NOMO-1 (cell line): Measurements from ENCODE around the gene CPVL.

Source experiments
- DNase-seq, 2 experiments: peaks; one replicate each; lab custom pipeline; 2025; ENCODE audit not compliant: unreplicated experiment in 2 of 2; lab: John Stamatoyannopoulos, UW

The CPVL gene

DNA sequence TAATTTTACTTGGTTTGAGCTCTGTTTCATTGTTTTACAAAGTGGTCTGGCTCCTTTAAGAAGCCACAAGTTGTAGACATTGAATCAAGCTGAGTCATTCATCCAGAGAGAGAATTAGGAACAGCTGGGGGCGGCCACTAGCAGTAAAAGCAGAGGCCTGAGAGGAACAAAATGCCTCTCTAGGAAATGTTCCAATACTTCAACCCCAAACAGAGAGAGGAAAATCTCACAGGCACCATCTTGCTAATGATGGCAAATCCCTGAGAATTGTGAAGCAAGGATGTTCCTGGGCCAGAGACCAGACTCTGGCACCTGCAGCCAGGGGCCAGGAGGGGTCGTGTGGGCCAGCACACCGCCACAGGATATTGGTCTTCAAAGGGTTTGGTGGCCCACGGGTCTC lies 161.7 kb downstream of the CPVL start:
- DNase-seq = peak; percentile 39 to 80

DNA sequence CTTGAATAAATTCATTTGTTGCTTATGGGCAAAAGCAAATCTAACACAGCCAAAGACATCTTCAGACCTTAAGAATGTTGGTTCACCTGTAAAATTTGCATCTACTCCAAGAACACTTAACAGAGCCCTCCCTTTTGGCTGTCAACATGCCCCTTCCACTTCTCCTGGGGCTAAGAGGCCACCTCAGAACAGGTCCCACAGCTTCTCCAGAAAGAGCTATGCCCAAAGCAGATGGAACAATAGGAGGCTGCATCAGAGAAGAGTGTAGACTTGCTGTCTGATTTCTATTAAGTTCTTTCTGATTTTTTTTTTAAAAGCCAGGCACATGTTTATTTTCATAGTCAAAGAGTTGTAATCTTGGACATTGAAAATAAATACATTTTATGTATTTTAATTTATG lies 162.1 kb downstream of the CPVL start:
- no peak for DNase-seq

DNA sequence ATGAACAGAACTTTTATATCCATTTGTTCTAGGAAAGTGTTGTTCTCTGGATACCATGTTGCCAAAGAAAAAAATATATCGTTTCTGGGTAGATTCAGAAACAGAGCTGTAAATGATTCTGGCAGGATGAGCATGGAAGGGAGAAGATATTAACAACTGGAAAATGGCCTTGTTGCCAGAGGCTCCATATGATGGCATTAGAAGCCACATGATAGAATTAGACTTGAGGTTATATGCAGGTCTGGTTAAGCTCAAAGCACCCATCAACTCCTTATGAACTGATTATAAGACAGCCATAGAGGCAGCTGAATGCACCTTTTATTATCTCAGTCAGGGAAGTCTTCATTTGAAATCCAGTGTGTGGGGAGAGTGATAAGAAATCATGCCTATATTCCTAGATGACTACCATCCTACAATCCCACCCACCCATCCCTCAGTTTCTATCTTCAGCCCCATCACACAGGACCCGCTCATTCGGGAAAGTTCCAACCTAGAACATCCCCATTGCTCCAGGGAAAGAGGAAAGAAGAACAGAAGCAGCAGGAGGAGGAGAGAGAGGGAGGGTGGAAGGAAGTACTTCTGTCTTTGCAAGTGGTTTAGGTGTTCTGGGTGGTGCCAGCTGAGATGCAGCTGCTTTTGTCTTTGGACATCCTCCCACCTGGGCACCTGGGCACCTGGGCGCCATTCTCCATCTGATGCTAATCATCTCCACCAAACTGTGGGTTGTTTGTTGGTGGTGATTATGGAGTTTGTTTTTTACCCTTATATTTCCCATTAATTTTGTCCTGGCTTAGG lies 162.7 kb downstream of the CPVL start:
- no peak for DNase-seq

DNA sequence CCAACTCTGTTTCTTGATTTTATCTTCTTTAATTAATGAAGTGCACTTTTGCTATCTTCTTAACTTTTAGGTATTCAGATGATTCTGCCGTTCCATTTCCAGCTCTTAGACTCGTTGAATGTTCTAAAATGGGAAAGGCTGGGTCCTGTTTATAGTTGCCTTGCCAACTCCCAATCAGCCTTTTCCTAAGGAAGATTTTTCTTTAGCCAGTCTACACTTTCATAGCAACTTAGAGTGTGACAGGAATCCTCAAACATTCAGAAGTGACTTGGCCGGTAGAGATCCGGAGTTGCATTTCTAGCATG lies 165.2 kb downstream of the CPVL start:
- DNase-seq = no peak

DNA sequence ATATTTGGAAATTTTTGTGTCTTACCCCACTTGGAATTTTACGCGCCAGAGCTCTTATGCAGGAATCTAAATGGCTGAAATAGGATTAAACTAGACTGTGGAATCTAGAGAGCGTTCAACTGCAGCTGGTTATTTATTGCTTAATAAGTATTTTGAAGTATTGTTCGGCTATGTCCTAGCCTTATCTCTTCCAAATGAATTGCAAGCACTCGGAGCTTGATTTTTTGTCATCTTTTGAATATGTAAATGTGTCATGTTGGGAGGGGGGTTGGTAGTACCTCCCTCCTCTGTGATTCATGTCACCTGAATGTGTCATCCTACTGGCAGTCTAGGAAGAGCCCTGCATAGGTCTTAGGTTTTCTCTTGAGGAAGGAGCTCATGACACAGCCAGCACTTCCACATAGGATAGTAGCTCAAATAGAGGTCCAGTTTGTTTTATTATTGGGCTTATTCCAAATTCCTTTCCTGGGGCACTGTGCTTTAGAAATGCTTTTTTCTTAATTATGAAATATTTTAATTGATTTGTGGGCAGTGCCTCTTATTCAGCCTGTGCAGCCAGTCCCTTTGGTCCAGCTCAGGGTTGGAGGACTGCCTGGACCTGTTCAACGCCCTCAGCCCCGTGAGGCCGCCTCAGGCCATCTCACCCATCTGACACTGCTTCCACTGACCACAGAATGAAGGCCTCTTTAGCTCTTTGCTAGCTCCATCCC lies 165.7 kb downstream of the CPVL start:
- DNase-seq = no peak

DNA sequence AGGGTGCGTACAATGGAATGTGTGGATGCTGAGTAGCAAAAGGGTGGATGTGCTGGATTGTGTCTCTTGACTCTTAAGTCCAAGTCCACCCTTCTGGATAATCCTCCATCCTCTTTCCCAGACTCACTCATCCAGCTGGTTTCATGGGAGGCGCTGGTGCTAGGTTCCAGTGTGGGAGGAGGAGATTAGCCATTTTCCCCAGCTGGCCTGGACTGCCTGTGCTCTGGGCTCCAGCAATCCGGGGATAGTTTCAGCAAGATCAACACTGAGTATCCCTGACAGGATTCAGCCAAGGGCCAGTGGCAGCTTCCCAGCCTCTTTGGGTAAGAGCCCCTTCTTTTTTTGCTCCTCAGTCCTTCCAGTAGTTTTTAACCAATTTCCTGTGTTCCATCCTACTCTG lies 166.6 kb downstream of the CPVL start:
- DNase-seq = no peak

DNA sequence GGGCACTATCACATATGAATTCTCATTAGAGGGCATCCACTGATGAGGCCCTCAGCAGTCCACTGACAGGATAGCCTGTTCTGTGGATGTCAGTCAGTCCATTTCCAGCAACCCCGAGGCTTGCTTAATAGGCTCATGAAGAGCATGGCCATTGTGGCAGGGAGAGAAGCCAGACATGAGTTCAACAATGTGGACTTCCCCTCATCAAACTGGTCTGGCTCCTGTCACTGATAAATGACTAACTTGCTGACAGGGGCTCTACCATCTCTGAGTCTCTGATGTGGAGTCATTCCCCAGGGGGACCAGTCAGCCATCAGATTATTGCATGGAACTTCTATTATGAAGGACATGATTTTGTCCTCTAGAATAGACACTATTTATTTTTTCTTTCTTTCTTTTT lies 168.5 kb downstream of the CPVL start:
- no peak for DNase-seq

DNA sequence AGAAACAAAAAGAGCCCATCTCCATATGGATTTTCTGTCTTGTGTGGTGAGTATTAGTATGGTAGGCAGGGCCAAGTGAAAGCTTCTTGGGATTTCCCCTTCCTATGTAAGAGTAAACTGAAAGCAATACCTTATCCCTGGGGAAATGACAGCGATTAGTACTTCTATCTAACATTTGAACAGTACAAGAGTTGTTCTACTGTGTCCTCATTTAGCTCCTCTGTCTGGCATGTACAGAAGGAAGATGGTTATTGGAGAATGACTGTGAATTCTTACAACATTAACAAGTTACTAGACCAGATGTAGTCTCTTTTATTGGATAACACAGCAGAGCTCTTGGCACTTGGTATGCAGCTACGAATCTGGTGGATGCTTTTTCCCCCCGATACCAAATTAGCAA lies 170.3 kb downstream of the CPVL start:
- no peak for DNase-seq

DNA sequence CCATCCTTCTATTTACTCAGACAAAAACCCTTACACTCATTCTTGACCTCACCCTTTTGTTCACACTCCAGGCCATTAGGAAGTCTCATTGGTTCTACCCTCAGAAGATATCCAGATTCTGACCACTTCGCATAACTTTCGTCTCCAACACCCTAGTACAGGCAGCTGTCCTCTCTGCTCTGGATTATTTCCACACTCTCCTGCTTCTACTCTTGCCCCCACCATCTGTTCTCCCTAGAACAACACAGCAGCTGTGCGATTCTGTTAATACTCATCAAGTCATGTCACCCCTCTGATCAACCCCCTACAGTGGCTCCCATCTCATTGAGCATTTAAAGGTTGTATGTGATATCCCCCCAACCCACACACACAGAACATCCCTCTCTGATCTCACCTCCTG lies 172.7 kb downstream of the CPVL start:
- no peak for DNase-seq

DNA sequence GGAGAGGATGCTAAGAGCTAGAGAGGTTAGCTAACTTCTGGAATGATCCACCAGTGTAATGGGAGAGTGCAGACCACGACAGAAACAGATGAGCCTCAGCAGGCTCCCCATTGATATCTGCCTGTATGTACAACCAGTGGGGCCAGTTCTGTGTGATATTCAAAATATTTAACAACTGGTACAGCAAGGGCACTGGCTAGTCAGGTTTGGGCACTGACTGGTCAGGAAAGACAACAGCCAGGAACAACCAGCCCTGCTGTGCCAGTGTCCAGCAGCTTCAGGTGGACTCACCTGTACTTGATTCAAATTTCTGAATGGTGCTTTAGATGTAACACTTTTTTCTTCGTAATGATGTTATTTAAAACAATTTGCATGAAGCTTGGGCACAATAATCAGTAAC lies 182.3 kb downstream of the CPVL start:
- no peak for DNase-seq

DNA sequence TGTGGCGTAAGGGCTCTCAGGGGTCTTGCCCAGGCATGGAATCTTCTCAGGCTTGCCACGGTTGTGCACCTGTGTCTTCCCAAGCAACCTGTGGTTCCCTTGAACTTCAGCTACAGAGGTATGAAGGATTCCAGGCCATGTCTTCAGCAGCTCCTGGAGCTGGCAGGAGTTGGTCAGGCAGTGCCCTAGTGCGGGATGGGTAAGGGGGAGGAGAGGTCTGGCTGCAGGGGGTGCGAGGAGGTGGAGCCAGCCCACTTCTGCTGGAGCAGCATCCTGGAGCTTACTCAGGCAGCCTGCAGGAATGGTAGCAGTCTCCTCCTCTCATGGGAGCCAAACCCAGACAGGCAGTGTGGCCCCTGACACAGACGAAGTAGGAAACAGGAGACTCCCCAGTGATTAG lies 184.4 kb downstream of the CPVL start:
- DNase-seq = no peak

DNA sequence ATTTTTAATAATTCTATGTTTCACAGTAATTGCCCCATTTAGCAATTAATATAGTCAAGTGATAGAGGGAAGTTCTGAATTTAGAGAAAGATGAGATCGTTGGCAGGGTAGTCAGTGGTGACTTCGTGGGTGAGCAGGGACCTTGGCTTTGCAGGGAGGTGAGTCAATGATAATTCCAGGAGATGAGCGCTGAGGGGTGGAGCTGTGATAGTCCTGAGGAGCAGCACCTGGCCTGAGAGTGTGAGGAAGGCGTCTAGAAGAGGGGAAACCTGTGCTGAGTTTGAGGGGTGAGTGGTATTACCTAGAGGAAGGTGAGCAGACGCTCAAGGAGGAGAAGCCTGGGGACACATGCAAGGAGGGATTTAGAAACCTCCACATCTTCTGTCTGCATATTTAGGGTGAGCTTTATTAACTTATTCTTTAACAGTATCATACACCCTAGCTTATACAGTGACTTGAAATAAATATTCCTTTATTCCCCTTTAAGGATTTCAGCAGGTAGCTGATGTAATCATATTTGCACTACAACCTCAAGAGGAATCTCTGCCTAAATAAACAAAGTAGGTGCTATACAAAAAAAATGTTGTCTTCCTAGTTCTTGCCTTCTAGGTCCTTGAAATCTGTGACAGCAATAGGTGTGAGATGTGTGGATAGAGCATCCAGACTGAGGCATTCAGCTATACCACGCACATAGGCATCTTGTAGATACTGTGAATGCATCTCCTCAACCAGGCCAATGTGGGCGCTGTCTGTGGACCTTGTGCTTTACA lies 186.1 kb downstream of the CPVL start:
- no peak for DNase-seq

DNA sequence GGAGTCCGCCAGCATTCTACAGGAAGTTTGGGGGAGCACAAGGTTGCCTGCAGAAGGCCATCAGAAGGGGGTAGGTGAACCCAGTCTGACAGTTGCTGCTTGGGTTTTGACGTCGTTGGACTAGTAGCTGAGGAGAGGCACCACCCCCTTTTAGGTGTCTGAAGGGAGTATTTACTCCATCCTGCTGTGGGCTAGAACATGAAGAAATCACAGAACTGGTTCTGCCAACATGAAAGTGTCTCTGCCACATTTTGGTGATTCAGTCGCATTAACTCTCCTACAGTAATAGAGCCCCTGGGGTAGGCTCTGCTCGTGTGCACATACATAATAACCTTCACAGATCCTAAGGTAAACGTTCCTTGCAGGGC lies 187.4 kb downstream of the CPVL start:
- no peak for DNase-seq

DNA sequence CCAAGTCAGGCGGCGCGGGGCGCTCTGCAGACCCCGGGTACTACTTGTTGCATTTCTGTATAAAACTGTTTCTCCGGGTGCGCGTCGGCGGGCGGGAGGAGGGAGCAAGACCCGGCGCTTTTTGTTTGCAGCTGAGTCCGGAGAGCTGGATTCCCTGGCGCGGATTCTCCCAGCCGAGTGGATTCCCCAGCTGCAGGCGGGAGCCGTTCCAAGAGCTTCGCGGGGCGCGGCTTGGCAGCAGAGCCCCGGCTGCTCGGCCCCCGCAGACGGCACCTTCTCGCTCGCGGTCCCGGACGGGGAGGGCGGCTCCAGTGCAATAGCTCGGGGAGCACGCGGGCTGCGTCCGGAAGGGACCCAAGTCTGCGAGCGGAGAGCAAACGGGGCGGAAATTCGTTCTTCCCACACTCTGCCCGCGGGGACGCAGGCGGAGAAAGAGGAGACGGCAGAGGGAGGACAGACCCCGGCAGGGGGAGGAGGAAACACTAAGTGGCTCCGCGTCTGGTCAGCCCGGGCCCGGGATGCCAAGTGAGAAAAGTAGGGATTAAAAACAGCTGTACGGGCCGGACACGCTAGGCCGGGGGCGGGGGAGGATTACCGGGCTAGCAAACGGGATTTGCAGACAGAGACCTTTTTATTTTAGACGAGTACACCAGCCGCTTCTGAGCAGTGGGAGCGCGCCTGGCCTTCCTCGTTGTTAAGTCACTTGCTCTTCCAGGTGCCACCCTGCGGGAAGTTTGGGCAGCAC lies 187.9 kb downstream of the CPVL start, which contains the start of gene TRIL:
Gene TRIL (minus strand): TSS at position 96 of the 745 bp plus-strand sequence. CDS start 284 bp downstream, outside the sequence.
- DNase-seq = no peak

DNA sequence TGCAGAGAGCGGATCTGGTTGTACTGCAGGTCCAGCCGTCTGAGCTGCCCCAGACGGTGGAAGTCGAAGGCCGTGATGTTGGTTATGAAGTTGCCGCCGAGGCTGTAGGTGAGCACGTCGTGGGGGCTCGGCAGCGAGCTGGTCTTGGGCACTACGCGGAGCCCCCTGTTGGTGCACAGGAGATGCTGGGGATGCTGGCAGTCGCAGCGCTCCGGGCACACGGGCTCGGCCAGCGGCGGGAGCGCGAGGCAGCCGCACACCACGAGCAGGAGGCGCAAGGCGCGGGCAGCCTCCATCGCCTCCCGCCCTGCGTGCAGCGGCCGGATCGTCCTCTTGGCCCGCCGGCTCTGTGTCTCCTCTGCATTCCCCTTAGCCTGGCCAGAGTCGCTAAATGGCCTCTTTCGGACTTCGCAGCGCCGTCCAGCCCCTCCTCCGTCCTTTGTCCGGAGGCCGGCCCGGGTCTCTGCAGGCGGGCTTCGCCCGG lies 188.5 kb downstream of the CPVL start:
- DNase-seq = peak in 1 of 2 experiments; percentile 3

DNA sequence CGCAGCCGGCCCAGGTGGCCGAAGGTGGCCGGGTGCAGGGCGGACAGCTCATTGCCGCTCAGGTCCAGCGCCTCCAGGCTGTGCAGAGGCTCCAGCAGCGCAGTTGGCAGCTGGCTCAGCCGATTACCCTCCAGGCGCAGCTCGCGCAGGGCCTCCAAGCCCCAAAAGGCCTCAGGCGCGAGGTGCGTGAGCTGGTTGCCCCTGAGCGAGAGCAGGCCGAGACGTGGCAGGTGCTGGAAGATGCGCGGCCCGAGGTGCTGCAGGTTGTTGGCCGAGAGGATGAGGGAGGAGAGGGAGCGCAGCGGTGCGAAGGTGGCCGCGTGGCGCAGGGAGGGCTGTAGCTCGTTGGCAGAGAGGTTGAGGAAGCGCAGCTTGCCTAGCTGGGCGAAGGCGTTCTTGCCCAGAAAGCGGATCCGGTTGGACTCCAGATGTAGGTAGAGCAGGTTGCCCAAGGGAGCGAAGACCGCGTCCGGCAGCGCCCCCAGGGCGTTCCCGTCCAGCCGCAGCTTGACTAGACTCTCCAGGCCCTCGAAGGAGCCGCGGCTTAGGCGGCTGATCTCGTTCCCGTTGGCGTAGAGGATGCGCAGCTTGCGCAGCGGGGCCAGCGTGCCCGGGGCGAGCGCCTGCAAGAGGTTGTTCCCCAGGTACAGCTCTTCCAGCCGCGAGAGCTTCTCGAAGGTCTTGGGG lies 189.1 kb downstream of the CPVL start:
- peak; percentile 33 to 54 for DNase-seq

DNA sequence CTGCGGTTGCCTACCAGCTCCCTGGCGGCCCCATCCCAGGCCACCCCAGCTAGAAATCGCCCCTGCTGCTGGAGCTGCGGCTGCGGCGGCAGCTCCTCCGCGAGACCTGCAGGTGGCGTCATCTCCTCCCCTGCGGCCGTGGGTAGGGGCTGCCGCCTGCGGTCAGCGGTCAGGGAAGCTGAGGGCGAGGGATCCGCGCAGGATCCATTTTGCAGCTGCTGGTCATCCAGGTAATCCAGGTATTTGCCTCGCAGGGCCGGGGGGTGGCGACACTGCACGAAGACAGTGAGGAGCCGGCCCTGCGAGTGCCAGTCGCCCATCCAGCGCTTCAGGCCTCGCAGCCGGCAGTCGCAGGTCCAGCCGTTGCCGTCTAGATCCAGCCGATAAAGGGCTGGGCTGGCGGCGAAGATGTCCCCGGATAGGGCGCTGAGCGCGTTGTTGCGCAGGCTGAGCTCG lies 189.7 kb downstream of the CPVL start:
- DNase-seq = peak; percentile 53 to 65

DNA sequence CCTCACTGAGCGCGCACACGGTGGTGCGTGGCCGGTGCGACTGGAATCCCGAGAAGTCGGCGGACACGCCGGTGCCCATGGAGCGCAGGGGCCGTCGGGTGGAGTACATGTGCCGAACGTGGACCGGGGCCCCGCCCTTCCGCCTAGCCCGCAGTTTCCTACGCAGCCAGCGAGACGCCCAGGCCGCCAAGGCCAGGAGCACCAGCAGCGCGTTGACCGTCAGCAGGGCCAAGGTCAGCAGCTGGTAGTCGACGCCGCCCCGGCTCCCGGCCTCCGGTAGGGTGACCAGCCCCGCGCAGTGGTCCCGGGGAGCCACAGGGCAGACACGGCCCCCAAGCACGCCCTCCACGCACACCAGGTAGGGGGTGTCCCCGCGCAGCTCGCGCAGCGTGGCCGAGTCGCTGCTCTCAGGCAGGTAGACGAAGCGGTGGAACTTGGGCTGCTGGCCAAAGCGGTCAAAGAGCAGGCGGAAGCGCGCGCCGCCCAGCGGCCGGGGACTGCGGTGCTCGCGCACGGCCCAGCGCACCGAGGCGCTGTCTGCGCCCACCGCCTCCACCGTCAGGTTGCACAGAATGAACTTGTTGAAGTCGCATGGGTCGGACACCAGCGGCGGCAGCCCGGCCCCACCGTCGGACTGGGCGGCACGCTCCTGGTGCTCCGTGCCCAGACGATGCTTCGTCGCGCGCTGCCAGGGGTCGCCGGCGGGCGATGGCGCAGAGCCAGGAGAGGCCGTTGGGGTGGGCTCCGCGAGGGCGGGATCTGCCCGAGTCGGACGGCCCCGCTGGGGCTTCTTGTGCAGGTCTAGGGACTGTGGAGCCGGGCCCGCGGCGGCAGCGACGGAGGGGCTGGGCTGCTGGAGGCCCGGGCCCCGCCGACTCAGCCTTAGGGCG lies 190.4 kb downstream of the CPVL start:
- DNase-seq = peak; percentile 48 to 55

DNA sequence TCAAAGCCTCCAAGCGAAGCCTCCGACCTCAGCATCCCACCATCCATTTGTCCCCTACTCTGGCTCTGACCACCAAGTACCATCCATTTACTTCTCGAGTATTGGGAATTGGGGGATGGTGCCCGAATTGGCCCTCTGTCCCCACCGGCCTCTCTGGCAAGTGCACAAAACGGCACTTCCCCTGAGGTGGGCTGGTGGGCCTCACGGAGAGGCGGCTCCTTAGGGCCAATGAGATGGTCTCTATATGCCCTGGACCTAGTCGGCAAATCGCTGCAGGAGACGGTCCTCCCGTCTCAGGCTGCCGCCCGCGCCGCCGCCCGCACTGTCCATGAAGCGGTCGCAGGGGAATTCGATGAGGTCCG lies 191.0 kb downstream of the CPVL start:
- DNase-seq = no peak
